B cell (primary cell): Measurements from ENCODE around the gene SLC30A1. TPM values are rescaled to one million over a fixed set of nuclear protein-coding genes. Genes with fewer than 3 reads are reported as not detected.

Experiments
- ATAC-seq: fragments of 200-7000 bp; cut with Tn5 transposase; one replicate; pipeline ENCODE4 v1.10.0; 2021; ENCODE audit warnings: low read depth, mild to moderate bottlenecking, moderate number of reproducible peaks, moderate library complexity
- CTCF ChIA-PET: fragments of 350-600 bp; sonication (Branson Sonifier 250); formaldehyde crosslinking; loops from one replicate; lab custom pipeline; 2021; ENCODE audit warnings: antibody characterized with exemption, inconsistent platforms; lab: Charles Lee
- POLR2A ChIA-PET: fragments of 350-600 bp; sonication (Branson Sonifier 250); formaldehyde crosslinking; loops from one replicate; lab custom pipeline; 2021; ENCODE audit warnings: antibody characterized with exemption; lab: Charles Lee
- DNase-seq: peaks from one replicate; pipeline ENCODE4 v3.0.0; 2013
- H2AFZ ChIP-seq: 2 replicates; pipeline ENCODE4 v1.6.1; 2012; ENCODE audit warnings: mild to moderate bottlenecking, low read depth, low read length; ENCODE audit not compliant: insufficient read depth, poor library complexity, severe bottlenecking
- H3K27ac ChIP-seq, 2 donors: 1 replicate in 1 of 2; 2 replicates in 1 of 2; pipeline ENCODE4 v1.5.1; 2012 to 2013; ENCODE audit warnings: low read length in 2 of 2, mild to moderate bottlenecking in 2 of 2, moderate library complexity in 1 of 2
- H3K27me3 ChIP-seq, 4 experiments: fragments of 200-600 bp in 1 of 4; sonication (generic) in 1 of 4; replicated peaks in 1 of 4; 1 replicate in 2 of 4; 2 replicates in 2 of 4; pipeline versions ENCODE4 v1.6.1 to v1.7.0; 2013 to 2016; ENCODE audit warnings: low read length in 3 of 4, mild to moderate bottlenecking in 2 of 4, mixed read lengths in 1 of 4, moderate library complexity in 1 of 4; ENCODE audit not compliant: insufficient read depth in 4 of 4, control insufficient read depth in 3 of 4; ENCODE audit errors: control extremely low read depth in 1 of 4
- H3K36me3 ChIP-seq, 2 experiments: replicated peaks in 1 of 2; 1 replicate in 1 of 2; 2 replicates in 1 of 2; pipeline versions ENCODE4 v1.6.1 to v1.7.1; 2013; ENCODE audit warnings: low read length in 1 of 2; ENCODE audit not compliant: insufficient read depth in 2 of 2, control insufficient read depth in 1 of 2; ENCODE audit errors: control extremely low read depth in 1 of 2, extremely low read depth in 1 of 2
- H3K4me1 ChIP-seq, 2 donors: fragments of 200-600 bp in 1 of 2; sonication (generic) in 1 of 2; 1 replicate in 1 of 2; 2 replicates in 1 of 2; pipeline versions ENCODE4 v1.5.1 to v1.6.1; 2013 to 2017; ENCODE audit warnings: low read length in 2 of 2; ENCODE audit not compliant: control insufficient read depth in 2 of 2, insufficient read depth in 2 of 2
- H3K4me2 ChIP-seq: replicated peaks from 2 replicates; pipeline ENCODE3; 2012; ENCODE audit warnings: mild to moderate bottlenecking, low read depth, low read length; ENCODE audit not compliant: poor library complexity, severe bottlenecking
- H3K4me3 ChIP-seq, 5 experiments: fragments of 200-600 bp in 1 of 5; sonication (generic) in 1 of 5; 1 replicate in 3 of 5; 2 replicates in 2 of 5; pipeline versions ENCODE4 v1.5.1 to v1.7.0; 2011 to 2016; ENCODE audit warnings: low read length in 4 of 5, mild to moderate bottlenecking in 4 of 5, low read depth in 2 of 5, control low read depth in 1 of 5, moderate library complexity in 1 of 5; ENCODE audit not compliant: insufficient read depth in 1 of 5; ENCODE audit errors: control extremely low read depth in 1 of 5, extremely low read depth in 1 of 5
- H3K79me2 ChIP-seq: fragments of 200-600 bp; sonication (generic); one replicate; pipeline ENCODE4 v1.6.0; 2016; ENCODE audit warnings: low read length; ENCODE audit not compliant: control insufficient read depth, insufficient read depth
- H3K9ac ChIP-seq: fragments of 200-600 bp; sonication (generic); 2 replicates; pipeline ENCODE4 v1.6.1; 2017; ENCODE audit warnings: mild to moderate bottlenecking, low read length, moderate library complexity
- H3K9me3 ChIP-seq, 3 donors: one replicate each; pipeline versions ENCODE4 v1.6.1 to v1.7.1; 2013; ENCODE audit warnings: low read length in 2 of 3; ENCODE audit not compliant: control insufficient read depth in 2 of 3, insufficient read depth in 1 of 3; ENCODE audit errors: control extremely low read depth in 1 of 3
- H4K20me1 ChIP-seq: 2 replicates; pipeline ENCODE4 v1.6.0; 2012; ENCODE audit warnings: mild to moderate bottlenecking, low read length; ENCODE audit not compliant: insufficient read depth, control insufficient read depth, poor library complexity, severe bottlenecking
- H3K27ac Mint-ChIP-seq: one replicate; pipeline ENCODE4 v1.8.0; 2021; ENCODE audit warnings: mixed read lengths
- H3K27me3 Mint-ChIP-seq: one replicate; pipeline ENCODE4 v1.8.0; 2021; ENCODE audit warnings: mixed read lengths
- H3K4me1 Mint-ChIP-seq: one replicate; pipeline ENCODE4 v1.8.0; 2021; ENCODE audit warnings: mixed read lengths
- H3K4me3 Mint-ChIP-seq: one replicate; pipeline ENCODE4 v1.8.0; 2021; ENCODE audit warnings: mixed read lengths
- H3K9me3 Mint-ChIP-seq: one replicate; pipeline ENCODE4 v1.8.0; 2022; ENCODE audit warnings: mixed read lengths; ENCODE audit not compliant: insufficient read depth
- EZH2 ChIP-seq: IDR thresholded peaks from 2 replicates; pipeline ENCODE4 v1.6.1; 2012; ENCODE audit warnings: borderline replicate concordance, low read depth, mild to moderate bottlenecking, moderate library complexity, low read length; ENCODE audit not compliant: insufficient read depth, poor library complexity, severe bottlenecking
- WGBS: methylation state at CpG from one replicate; pipeline ENCODE4 v1.1.5; 2013; ENCODE audit warnings: missing lambda C conversion rate; ENCODE audit not compliant: insufficient coverage; 5-methylcytosine and 5-hydroxymethylcytosine counted together
- intact Hi-C: fragments of 100-400 bp; cut with micrococcal nuclease; formaldehyde crosslinking; loops from one replicate; pipeline ENCODE4 v1.10.0; 2022
- polyA plus RNA-seq: library from polyadenylated mRNA; depleted of rRNA; stranded (reverse); fragments of >200 nt; gene quantifications from 2 replicates; pipeline ENCODE4 v1.2.3, GENCODE V29; 2012
- total RNA-seq, 2 donors: library from RNA; stranded (reverse); fragments of 120-200 nt in 1 of 2; gene quantifications; 1 replicate in 1 of 2; 2 replicates in 1 of 2; pipeline versions ENCODE4 v1.2.3 to v1.2.4, GENCODE V29; 2013 to 2022
- TF ChIP-seq, protein P1 (sequence below): fragments of 200-600 bp; IDR thresholded peaks from one replicate; pipeline ENCODE4 v1.8.0; 2022; ENCODE audit warnings: antibody characterized with exemption, mild to moderate bottlenecking

The SLC30A1 gene
- total and polyA plus RNA-seq, 2 donors (not counting 1 experiment from before 2014, with no cell fraction given), result 1.7 to 12.2 TPM

DNA sequence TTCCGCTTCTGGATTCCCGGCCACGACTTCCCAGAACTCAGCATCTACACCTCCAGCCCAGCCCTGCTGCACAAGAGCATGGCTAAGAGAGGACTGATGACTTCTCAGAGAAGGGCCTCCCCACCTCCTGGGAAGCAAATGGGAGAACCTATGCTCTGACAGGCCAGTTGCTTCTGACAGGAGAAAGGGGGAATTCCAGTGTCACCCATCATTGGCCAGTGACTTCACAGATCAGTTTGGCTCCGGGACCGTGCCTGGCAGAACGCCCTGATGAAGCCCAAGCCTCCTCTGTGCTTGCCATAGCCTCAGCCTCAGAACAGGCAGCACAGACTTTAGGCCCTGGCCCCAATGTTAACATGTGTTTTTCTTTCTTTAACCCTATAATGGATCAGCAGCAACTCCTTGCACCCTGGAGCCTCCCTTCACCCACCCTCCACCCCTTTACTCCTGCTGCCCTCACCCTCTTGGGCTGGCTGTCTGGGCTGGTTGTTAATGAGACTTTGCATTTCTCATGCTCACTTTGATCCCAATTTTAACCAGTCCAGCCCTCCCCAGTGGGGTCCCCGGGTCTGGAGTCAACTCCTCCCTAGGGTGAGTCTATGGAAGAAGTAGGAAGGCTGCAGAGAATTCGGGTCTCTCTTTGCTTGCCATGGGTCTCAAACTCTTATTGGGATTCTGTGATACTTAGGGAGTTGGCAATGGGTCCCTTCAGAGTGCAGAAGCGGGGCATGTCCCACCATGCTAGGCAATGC lies 42.7 kb upstream of the SLC30A1 start:
- no peak overlapping the region for H3K27ac Mint-ChIP-seq
- Histone ChIP-seq H3K4me1 (no peaks in the 10 kb centered on the region), H4K20me1 (no peaks in the 10 kb centered on the region), H3K79me2 (no peaks in the 10 kb centered on the region), H3K4me3 (no peak overlapping the region), H3K4me2 (no peak overlapping the region), H3K27ac (no peak overlapping the region), H2AFZ (no peak overlapping the region), H3K36me3 (no peaks in the 10 kb centered on the region), H3K27me3 (no peaks in the 10 kb centered on the region), H3K9ac (no peak overlapping the region), H3K9me3 (no peaks in the 10 kb centered on the region)
- no peak for DNase-seq
- H3K4me3 Mint-ChIP-seq, result no peak overlapping the region
- no peaks in the 10 kb centered on the region for H3K9me3 Mint-ChIP-seq
- intact Hi-C loops, result no loop called here
- H3K4me1 Mint-ChIP-seq, result no peaks in the 10 kb centered on the region
- H3K27me3 Mint-ChIP-seq, result peaks cover 11% of the 10 kb centered on the region
- WGBS, result 94% methylated on average over 5 of the region's 9 CpGs
- CTCF ChIA-PET, result no interaction called here
- POLR2A ChIA-PET, result no interaction called here
- no peak for ATAC-seq
- no peak for TF ChIP-seq EZH2
- TF ChIP-seq, protein P1, sequence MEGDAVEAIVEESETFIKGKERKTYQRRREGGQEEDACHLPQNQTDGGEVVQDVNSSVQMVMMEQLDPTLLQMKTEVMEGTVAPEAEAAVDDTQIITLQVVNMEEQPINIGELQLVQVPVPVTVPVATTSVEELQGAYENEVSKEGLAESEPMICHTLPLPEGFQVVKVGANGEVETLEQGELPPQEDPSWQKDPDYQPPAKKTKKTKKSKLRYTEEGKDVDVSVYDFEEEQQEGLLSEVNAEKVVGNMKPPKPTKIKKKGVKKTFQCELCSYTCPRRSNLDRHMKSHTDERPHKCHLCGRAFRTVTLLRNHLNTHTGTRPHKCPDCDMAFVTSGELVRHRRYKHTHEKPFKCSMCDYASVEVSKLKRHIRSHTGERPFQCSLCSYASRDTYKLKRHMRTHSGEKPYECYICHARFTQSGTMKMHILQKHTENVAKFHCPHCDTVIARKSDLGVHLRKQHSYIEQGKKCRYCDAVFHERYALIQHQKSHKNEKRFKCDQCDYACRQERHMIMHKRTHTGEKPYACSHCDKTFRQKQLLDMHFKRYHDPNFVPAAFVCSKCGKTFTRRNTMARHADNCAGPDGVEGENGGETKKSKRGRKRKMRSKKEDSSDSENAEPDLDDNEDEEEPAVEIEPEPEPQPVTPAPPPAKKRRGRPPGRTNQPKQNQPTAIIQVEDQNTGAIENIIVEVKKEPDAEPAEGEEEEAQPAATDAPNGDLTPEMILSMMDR, result no peak

DNA sequence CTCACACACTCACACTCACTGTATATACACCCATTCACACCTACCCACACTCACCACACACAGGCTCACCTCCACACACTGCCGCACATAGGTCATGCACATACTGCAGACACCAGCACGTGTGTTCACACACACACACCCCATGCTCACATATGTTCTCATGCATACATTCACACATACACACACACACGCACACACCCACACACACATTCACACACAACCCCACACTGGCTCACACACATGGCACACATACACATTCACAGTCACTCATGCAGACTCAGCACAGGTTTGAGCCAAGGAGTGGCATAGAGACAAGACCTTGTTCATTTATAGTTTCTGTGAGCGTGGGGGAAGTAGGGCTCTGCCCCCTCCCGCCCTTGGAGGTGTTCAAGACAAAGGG lies 41.1 kb upstream of the SLC30A1 start:
- Histone ChIP-seq H3K27me3 (no peaks in the 10 kb centered on the region), H3K36me3 (no peaks in the 10 kb centered on the region), H3K79me2 (no peaks in the 10 kb centered on the region), H2AFZ (no peak overlapping the region), H4K20me1 (no peaks in the 10 kb centered on the region), H3K9me3 (no peaks in the 10 kb centered on the region), H3K4me3 (no peak overlapping the region), H3K4me1 (no peaks in the 10 kb centered on the region), H3K4me2 (no peak overlapping the region), H3K9ac (no peak overlapping the region), H3K27ac (no peak overlapping the region)
- ChIA-PET POLR2A (no interaction called here), CTCF (no interaction called here)
- no peak for DNase-seq
- Mint-ChIP-seq H3K4me1 (no peaks in the 10 kb centered on the region), H3K27me3 (peaks cover 11% of the 10 kb centered on the region), H3K9me3 (no peaks in the 10 kb centered on the region), H3K4me3 (no peak overlapping the region), H3K27ac (no peak overlapping the region)
- WGBS, result 89% methylated on average over 5 of the region's 5 CpGs
- ATAC-seq, result no peak
- intact Hi-C loops, result no loop called here
- TF ChIP-seq EZH2, result no peak
- TF ChIP-seq, protein P1, result no peak
